Endothelial cell of umbilical vein (primary cell): Measurements from ENCODE around the gene ATRNL1. TPM values are rescaled to one million over a fixed set of nuclear protein-coding genes. Genes with fewer than 3 reads are reported as not detected.

Source experiments
- BruUV-seq: library from RNA; stranded (reverse); fragments of 400-500 nt; replicated peaks from 2 replicates; lab custom pipeline; 2021; lab: Mats Ljungman, UMichigan
- CTCF ChIA-PET: fragments of 300-600, 350-600 bp; sonication (Branson Sonifier 250); formaldehyde crosslinking; loops from one replicate; lab custom pipeline; 2021; ENCODE audit warnings: antibody characterized with exemption, inconsistent platforms; lab: Charles Lee
- POLR2A ChIA-PET: fragments of 300-600, 350-600 bp; sonication (Branson Sonifier 250); formaldehyde crosslinking; loops from one replicate; lab custom pipeline; 2021; ENCODE audit warnings: antibody characterized with exemption, inconsistent platforms; lab: Charles Lee
- DNase-seq: peaks from one replicate; pipeline ENCODE4 v3.0.0-alpha.2; 2011; ENCODE audit warnings: low read depth, low spot score
- FAIRE-seq: peaks from 2 replicates; lab custom pipeline; 2011; peaks lifted over from hg19 to GRCh38; lab: Jason Lieb, UNC
- H2AFZ ChIP-seq: 2 replicates; pipeline ENCODE4 v1.6.0; 2012; ENCODE audit warnings: low read depth, low read length, control low read depth, inconsistent platforms
- H3K27ac ChIP-seq: 2 replicates; pipeline ENCODE4 v1.5.1; 2011; ENCODE audit warnings: low read depth, mild to moderate bottlenecking, control low read depth, low read length, moderate library complexity; ENCODE audit not compliant: insufficient read depth
- H3K27me3 ChIP-seq, 2 experiments: 2 replicates each; pipeline versions ENCODE4 v1.6.0 to v1.6.1; 2011; ENCODE audit warnings: low read length in 2 of 2, mixed read lengths in 1 of 2; ENCODE audit not compliant: control insufficient read depth in 2 of 2, insufficient read depth in 2 of 2
- H3K36me3 ChIP-seq, 2 experiments: 2 replicates in 1 of 2; 3 replicates in 1 of 2; pipeline ENCODE4 v1.5.1; 2011; ENCODE audit warnings: low read length in 2 of 2, mild to moderate bottlenecking in 1 of 2, moderate library complexity in 1 of 2; ENCODE audit not compliant: control insufficient read depth in 2 of 2, insufficient read depth in 2 of 2; ENCODE audit errors: extremely low read depth in 1 of 2
- H3K4me1 ChIP-seq: 3 replicates; pipeline ENCODE4 v1.5.1; 2011; ENCODE audit warnings: mild to moderate bottlenecking, low read length; ENCODE audit not compliant: control insufficient read depth, insufficient read depth; ENCODE audit errors: extremely low read depth
- H3K4me2 ChIP-seq: 2 replicates; pipeline ENCODE4 v1.6.1; 2011; ENCODE audit warnings: low read length, control low read depth, mixed read lengths; ENCODE audit not compliant: insufficient read depth
- H3K4me3 ChIP-seq, 3 experiments: fragments of 200-600 bp in 1 of 3; sonication (generic), shearing (Covaris generic) in 1 of 3; replicated peaks in 1 of 3; 2 replicates each; pipeline ENCODE4 v1.5.1; 2011 to 2016; ENCODE audit warnings: control low read depth in 3 of 3, low read length in 3 of 3, mild to moderate bottlenecking in 2 of 3, inconsistent platforms in 1 of 3, low read depth in 1 of 3, moderate library complexity in 1 of 3; ENCODE audit not compliant: insufficient read depth in 1 of 3
- H3K79me2 ChIP-seq: 2 replicates; pipeline ENCODE4 v1.6.0; 2012; ENCODE audit warnings: low read length, inconsistent platforms; ENCODE audit not compliant: control insufficient read depth, insufficient read depth
- H3K9ac ChIP-seq: replicated peaks from 2 replicates; pipeline ENCODE3; 2011; ENCODE audit warnings: low read length, control low read depth; ENCODE audit not compliant: insufficient read depth; ENCODE audit errors: extremely low read depth
- H3K9me1 ChIP-seq: replicated peaks from 3 replicates; pipeline ENCODE4 v1.6.0; 2011; ENCODE audit warnings: mild to moderate bottlenecking, low read length; ENCODE audit not compliant: control insufficient read depth, insufficient read depth; ENCODE audit errors: extremely low read depth
- H3K9me3 ChIP-seq: replicated peaks from 2 replicates; pipeline ENCODE4 v1.5.1; 2012; ENCODE audit warnings: low read length, inconsistent platforms; ENCODE audit not compliant: control insufficient read depth, insufficient read depth
- H4K20me1 ChIP-seq: replicated peaks from 2 replicates; pipeline ENCODE3; 2011; ENCODE audit warnings: mild to moderate bottlenecking, low read length; ENCODE audit not compliant: control insufficient read depth, insufficient read depth; ENCODE audit errors: extremely low read depth
- EZH2 ChIP-seq: IDR thresholded peaks from 2 replicates; pipeline ENCODE4 v1.6.1; 2012; ENCODE audit warnings: borderline replicate concordance, low read depth, mild to moderate bottlenecking, moderate library complexity, low read length, inconsistent platforms; ENCODE audit not compliant: severe bottlenecking
- FOS ChIP-seq: IDR thresholded peaks from 2 replicates; pipeline ENCODE4 v1.6.1; 2011; ENCODE audit warnings: mild to moderate bottlenecking, low read length, moderate library complexity, borderline replicate concordance; ENCODE audit not compliant: insufficient read depth
- GATA2 ChIP-seq: IDR thresholded peaks from 2 replicates; pipeline ENCODE4 v1.7.0; 2011; ENCODE audit warnings: low read depth, mild to moderate bottlenecking, moderate library complexity, mixed read lengths, low read length; ENCODE audit not compliant: insufficient read length, insufficient read depth
- JUN ChIP-seq: IDR thresholded peaks from 2 replicates; pipeline ENCODE4 v1.6.1; 2011; ENCODE audit warnings: borderline replicate concordance, low read depth; ENCODE audit not compliant: insufficient read length, insufficient read depth
- MAX ChIP-seq: IDR thresholded peaks from 2 replicates; pipeline ENCODE4 v1.6.1; 2011; ENCODE audit not compliant: insufficient read depth, insufficient read length
- MYC ChIP-seq: IDR thresholded peaks from one replicate; pipeline ENCODE4 v1.6.1; 2011; ENCODE audit warnings: mild to moderate bottlenecking, low read depth, low read length
- POLR2A ChIP-seq: IDR thresholded peaks from 2 replicates; pipeline ENCODE4 v1.6.1; 2012; ENCODE audit warnings: low read depth, mild to moderate bottlenecking, control low read depth, low read length
- POLR2AphosphoS5 ChIP-seq: IDR thresholded peaks from 2 replicates; pipeline ENCODE4 v1.6.1; 2012; ENCODE audit warnings: low read depth, mild to moderate bottlenecking, control low read depth, low read length, moderate library complexity; ENCODE audit not compliant: insufficient read depth
- dilution Hi-C: fragments of 300-500 bp; cut with MboI; formaldehyde crosslinking; loops from one replicate; pipeline ENCODE4 v1.15.0; 2019; ENCODE audit warnings: low sequenced_read_pairs; ENCODE audit not compliant: extremely low pct_ligation_motif_present
- intact Hi-C: fragments of 100-400 bp; cut with micrococcal nuclease; formaldehyde crosslinking; loops from one replicate; pipeline ENCODE4 v1.10.0; 2022
- polyA plus RNA-seq, 4 experiments: library from polyadenylated mRNA; depleted of rRNA in 3 of 4; stranded (reverse) in 3 of 4; unstranded in 1 of 4; fragments of >200 nt; gene quantifications; 2 replicates each; pipeline versions ENCODE4 v1.2.1 to v1.2.3, GENCODE V29; 2011 to 2012; ENCODE audit warnings: missing spikeins in 1 of 4
- total RNA-seq: library from RNA; stranded (reverse); gene quantifications from 2 replicates; pipeline ENCODE4 v1.2.3, GENCODE V29; 2021
- TF ChIP-seq, protein P1 (sequence below), 2 donors: IDR thresholded peaks; 1 replicate in 1 of 2; 2 replicates in 1 of 2; pipeline ENCODE4 v1.5.1; 2011; ENCODE audit warnings: low read length in 2 of 2, mild to moderate bottlenecking in 2 of 2, moderate library complexity in 2 of 2, control low read depth in 1 of 2, inconsistent platforms in 1 of 2, low read depth in 1 of 2; ENCODE audit not compliant: insufficient read depth in 1 of 2; ENCODE audit errors: extremely low read depth in 1 of 2

Gene ATRNL1
- total and polyA plus RNA-seq, 2 donors (not counting 3 experiments of a cell fraction or from before 2014, with no cell fraction given), result not detected

DNA sequence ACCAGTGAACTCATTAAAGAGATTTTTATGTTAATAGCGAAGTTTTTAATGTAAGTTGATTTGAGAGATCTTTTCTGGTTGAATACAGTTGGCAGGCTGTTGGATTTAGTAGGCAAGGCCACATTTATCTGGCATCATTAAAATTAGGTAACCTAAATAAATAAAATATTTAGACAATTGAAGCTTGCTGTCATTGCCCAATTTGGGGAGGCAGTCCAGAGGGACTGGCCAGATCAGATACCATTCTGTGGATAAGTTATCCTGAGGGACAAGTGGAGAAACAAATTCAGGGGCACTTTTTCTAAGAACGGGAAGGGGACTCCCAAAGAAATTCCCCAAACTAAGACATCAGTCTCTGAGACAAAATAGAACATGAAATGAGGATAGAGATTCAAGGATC is 782.0 kb downstream of the ATRNL1 start:
- Histone ChIP-seq H4K20me1 (no peaks in the 10 kb centered on the region), H3K79me2 (no peaks in the 10 kb centered on the region), H2AFZ (no peak overlapping the region), H3K4me2 (no peak overlapping the region), H3K4me1 (no peaks in the 10 kb centered on the region), H3K4me3 (no peak overlapping the region), H3K36me3 (no peaks in the 10 kb centered on the region), H3K9me3 (no peaks in the 10 kb centered on the region), H3K9me1 (no peaks in the 10 kb centered on the region), H3K9ac (no peak overlapping the region), H3K27ac (no peak overlapping the region), H3K27me3 (no peaks in the 10 kb centered on the region)
- no TSS peak for BruUV-seq
- intact Hi-C loops, result no loop called here
- DNase-seq, result no peak
- FAIRE-seq, result no peak
- no peak for TF ChIP-seq POLR2A
- no peak for TF ChIP-seq MYC
- TF ChIP-seq, protein P1, sequence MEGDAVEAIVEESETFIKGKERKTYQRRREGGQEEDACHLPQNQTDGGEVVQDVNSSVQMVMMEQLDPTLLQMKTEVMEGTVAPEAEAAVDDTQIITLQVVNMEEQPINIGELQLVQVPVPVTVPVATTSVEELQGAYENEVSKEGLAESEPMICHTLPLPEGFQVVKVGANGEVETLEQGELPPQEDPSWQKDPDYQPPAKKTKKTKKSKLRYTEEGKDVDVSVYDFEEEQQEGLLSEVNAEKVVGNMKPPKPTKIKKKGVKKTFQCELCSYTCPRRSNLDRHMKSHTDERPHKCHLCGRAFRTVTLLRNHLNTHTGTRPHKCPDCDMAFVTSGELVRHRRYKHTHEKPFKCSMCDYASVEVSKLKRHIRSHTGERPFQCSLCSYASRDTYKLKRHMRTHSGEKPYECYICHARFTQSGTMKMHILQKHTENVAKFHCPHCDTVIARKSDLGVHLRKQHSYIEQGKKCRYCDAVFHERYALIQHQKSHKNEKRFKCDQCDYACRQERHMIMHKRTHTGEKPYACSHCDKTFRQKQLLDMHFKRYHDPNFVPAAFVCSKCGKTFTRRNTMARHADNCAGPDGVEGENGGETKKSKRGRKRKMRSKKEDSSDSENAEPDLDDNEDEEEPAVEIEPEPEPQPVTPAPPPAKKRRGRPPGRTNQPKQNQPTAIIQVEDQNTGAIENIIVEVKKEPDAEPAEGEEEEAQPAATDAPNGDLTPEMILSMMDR (IDR thresholded peaks at IDR 0.05; ENCODE audit: extremely low read depth in 1 of 2, insufficient read depth in 1 of 2, low read depth in 1 of 2, low read length in 2 of 2), result no peak
- TF ChIP-seq EZH2, result no peak
- TF ChIP-seq JUN, result no peak
- TF ChIP-seq FOS, result no peak
- TF ChIP-seq MAX, result no peak
- TF ChIP-seq POLR2AphosphoS5, result no peak
- TF ChIP-seq GATA2, result no peak
- dilution Hi-C loops, result no loop called here
- ChIA-PET POLR2A (no interaction called here), CTCF (no interaction called here)
